Fibroblast of lung (primary cell): ENCODE data around the gene WDR83. TPM values are rescaled to one million over a fixed set of nuclear protein-coding genes. Genes with fewer than 3 reads are reported as not detected.

ENCODE experiments used
- DNase-seq, 2 donors: peaks; one replicate each; pipeline versions ENCODE4 v3.0.0 to v3.0.0-alpha.2; 2010; ENCODE audit warnings: low read depth in 2 of 2
- H2AFZ ChIP-seq: 2 replicates; pipeline ENCODE4 v1.5.1; 2012; ENCODE audit warnings: low read length, control low read depth, inconsistent platforms
- H3K27ac ChIP-seq: 2 replicates; pipeline ENCODE4 v1.5.1; 2011; ENCODE audit warnings: low read length, control low read depth; ENCODE audit not compliant: insufficient read depth
- H3K27me3 ChIP-seq: 2 replicates; pipeline ENCODE4 v1.5.1; 2011; ENCODE audit warnings: mild to moderate bottlenecking, low read length; ENCODE audit not compliant: control insufficient read depth, insufficient read depth
- H3K36me3 ChIP-seq: 2 replicates; pipeline ENCODE4 v1.5.1; 2011; ENCODE audit warnings: low read length; ENCODE audit not compliant: control insufficient read depth, insufficient read depth
- H3K4me1 ChIP-seq: 2 replicates; pipeline ENCODE4 v1.5.1; 2011; ENCODE audit warnings: low read length; ENCODE audit not compliant: control insufficient read depth, insufficient read depth; ENCODE audit errors: extremely low read depth
- H3K4me2 ChIP-seq: 2 replicates; pipeline ENCODE4 v1.5.1; 2011; ENCODE audit warnings: low read length, control low read depth; ENCODE audit not compliant: insufficient read depth; ENCODE audit errors: extremely low read depth
- H3K4me3 ChIP-seq, 4 experiments: fragments of 200-600 bp in 1 of 4; sonication (generic) in 1 of 4; replicated peaks in 1 of 4; 2 replicates each; pipeline ENCODE4 v1.5.1; 2011 to 2016; ENCODE audit warnings: low read length in 4 of 4, low read depth in 3 of 4, mild to moderate bottlenecking in 3 of 4, control low read depth in 2 of 4, inconsistent platforms in 1 of 4, mixed read lengths in 1 of 4; ENCODE audit not compliant: insufficient read depth in 1 of 4; ENCODE audit errors: control extremely low read depth in 1 of 4
- H3K79me2 ChIP-seq: 2 replicates; pipeline ENCODE4 v1.5.1; 2012; ENCODE audit warnings: mild to moderate bottlenecking, low read length, inconsistent platforms; ENCODE audit not compliant: control insufficient read depth, insufficient read depth
- H3K9ac ChIP-seq: 2 replicates; pipeline ENCODE4 v1.5.1; 2011; ENCODE audit warnings: mild to moderate bottlenecking, low read length, control low read depth; ENCODE audit not compliant: insufficient read depth
- H3K9me3 ChIP-seq: 2 replicates; pipeline ENCODE4 v1.5.1; 2012; ENCODE audit warnings: low read depth, low read length; ENCODE audit not compliant: control insufficient read depth, insufficient read depth
- H4K20me1 ChIP-seq: 2 replicates; pipeline ENCODE4 v1.5.1; 2011; ENCODE audit warnings: low read length; ENCODE audit not compliant: control insufficient read depth, insufficient read depth; ENCODE audit errors: extremely low read depth
- EZH2 ChIP-seq: IDR thresholded peaks from 2 replicates; pipeline ENCODE4 v1.5.1; 2012; ENCODE audit warnings: low read length, control low read depth, mild to moderate bottlenecking; ENCODE audit errors: missing control alignments
- polyA plus RNA-seq, 2 donors: library from polyadenylated mRNA; depleted of rRNA in 1 of 2; stranded (reverse) in 1 of 2; unstranded in 1 of 2; fragments of >200 nt; gene quantifications; 2 replicates each; pipeline ENCODE4 v1.2.1, GENCODE V29; 2011 to 2012; ENCODE audit warnings: missing spikeins in 1 of 2
- total RNA-seq: library from RNA; depleted of rRNA; stranded (reverse); fragments of >200 nt; gene quantifications from 2 replicates; pipeline ENCODE4 v1.2.1, GENCODE V29; 2014
- TF ChIP-seq, protein P1 (sequence below), 2 donors: IDR thresholded peaks in 1 of 2; conservative IDR thresholded peaks in 1 of 2; 1 replicate in 1 of 2; 2 replicates in 1 of 2; pipeline ENCODE4 v1.5.1; 2011 to 2012; ENCODE audit warnings: low read length in 2 of 2, control low read depth in 1 of 2, inconsistent platforms in 1 of 2, low read depth in 1 of 2, mild to moderate bottlenecking in 1 of 2

WDR83 gene
- total and polyA plus RNA-seq, 2 donors (not counting 1 experiment from before 2014, with no cell fraction given), result 4.1 to 11.7 TPM

DNA sequence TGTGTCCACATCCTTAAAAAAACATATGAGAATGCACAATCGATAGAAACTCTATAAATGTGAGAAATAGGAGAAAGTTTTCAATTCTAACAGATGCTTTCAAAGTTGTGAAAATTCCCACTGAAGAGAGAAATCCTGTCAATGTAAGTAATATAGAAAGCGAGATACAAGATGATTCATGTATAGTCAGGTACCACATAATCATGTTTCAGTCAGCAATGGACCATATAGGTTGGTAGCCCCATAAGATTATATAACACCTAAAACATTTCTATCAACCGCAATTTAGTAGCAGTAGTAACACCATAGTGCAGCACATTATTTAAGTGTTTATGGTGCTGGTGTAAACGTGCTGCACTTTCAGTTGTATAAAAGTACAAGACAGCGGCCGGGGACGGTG is 37.4 kb upstream of the WDR83 start:
- Histone ChIP-seq H3K36me3 (peaks cover 13% of the 10 kb centered on the region), H3K27me3 (no peaks in the 10 kb centered on the region), H3K79me2 (no peaks in the 10 kb centered on the region), H4K20me1 (no peaks in the 10 kb centered on the region), H3K4me3 (no peak overlapping the region), H3K4me2 (no peak overlapping the region), H3K9ac (no peak overlapping the region), H3K27ac (no peak overlapping the region), H3K4me1 (no peaks in the 10 kb centered on the region), H3K9me3 (peaks cover 6% of the 10 kb centered on the region), H2AFZ (no peak overlapping the region)
- DNase-seq, result no peak
- TF ChIP-seq, protein P1, sequence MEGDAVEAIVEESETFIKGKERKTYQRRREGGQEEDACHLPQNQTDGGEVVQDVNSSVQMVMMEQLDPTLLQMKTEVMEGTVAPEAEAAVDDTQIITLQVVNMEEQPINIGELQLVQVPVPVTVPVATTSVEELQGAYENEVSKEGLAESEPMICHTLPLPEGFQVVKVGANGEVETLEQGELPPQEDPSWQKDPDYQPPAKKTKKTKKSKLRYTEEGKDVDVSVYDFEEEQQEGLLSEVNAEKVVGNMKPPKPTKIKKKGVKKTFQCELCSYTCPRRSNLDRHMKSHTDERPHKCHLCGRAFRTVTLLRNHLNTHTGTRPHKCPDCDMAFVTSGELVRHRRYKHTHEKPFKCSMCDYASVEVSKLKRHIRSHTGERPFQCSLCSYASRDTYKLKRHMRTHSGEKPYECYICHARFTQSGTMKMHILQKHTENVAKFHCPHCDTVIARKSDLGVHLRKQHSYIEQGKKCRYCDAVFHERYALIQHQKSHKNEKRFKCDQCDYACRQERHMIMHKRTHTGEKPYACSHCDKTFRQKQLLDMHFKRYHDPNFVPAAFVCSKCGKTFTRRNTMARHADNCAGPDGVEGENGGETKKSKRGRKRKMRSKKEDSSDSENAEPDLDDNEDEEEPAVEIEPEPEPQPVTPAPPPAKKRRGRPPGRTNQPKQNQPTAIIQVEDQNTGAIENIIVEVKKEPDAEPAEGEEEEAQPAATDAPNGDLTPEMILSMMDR (conservative IDR thresholded peaks at IDR 0.05 in 1 of 2, IDR thresholded peaks at IDR 0.05 in 1 of 2; ENCODE audit: low read depth in 1 of 2, low read length in 2 of 2), result no peak
- no peak for TF ChIP-seq EZH2

- Histone ChIP-seq H3K36me3 (no peaks in the 10 kb centered on the region), H3K4me3 (no peak overlapping the region), H3K27me3 (no peaks in the 10 kb centered on the region), H3K9ac (no peak overlapping the region), H3K4me2 (no peak overlapping the region), H4K20me1 (no peaks in the 10 kb centered on the region), H3K27ac (no peak overlapping the region), H2AFZ (no peak overlapping the region), H3K9me3 (no peaks in the 10 kb centered on the region), H3K79me2 (no peaks in the 10 kb centered on the region), H3K4me1 (no peaks in the 10 kb centered on the region)
- TF ChIP-seq, protein P1 (conservative IDR thresholded peaks at IDR 0.05 in 1 of 2, IDR thresholded peaks at IDR 0.05 in 1 of 2; ENCODE audit: low read depth in 1 of 2, low read length in 2 of 2), result no peak
- no peak for TF ChIP-seq EZH2
- no peak for DNase-seq
Measured at GRCh38 chr19:12636631-12637030, 30.0 kb upstream of the WDR83 start.

DNA sequence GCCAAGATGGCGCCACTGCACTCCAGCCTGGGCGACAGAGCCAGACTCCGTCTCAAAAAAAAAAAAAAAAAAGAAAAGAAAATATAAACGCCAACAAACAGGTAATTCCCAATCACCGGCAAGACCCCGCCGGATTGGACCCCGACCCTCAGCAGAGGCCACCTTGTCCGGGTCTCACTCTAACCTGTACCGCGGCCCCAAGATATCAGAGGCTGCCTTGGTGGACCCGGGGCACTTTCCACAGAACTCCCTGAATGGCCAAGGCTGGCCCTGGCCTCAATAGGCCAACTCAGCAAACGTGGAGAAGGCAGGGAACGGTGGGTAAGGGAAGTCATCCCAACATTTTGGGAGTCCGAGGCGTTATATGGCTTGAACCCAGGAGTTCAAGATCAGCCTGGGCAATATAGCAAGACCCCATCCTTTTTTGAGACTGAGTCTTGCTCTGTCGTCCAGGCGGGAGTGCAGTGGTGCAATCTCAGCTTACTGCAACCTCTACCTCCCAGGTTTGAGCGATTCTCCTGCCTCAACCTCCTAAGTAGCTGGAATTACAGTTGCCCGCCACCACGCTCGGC is 27.9 kb upstream of the WDR83 start:
- Histone ChIP-seq H3K4me1 (no peaks in the 10 kb centered on the region), H3K27ac (no peak overlapping the region), H3K79me2 (no peaks in the 10 kb centered on the region), H3K4me3 (no peak overlapping the region), H3K9me3 (no peaks in the 10 kb centered on the region), H2AFZ (no peak overlapping the region), H3K36me3 (no peaks in the 10 kb centered on the region), H3K27me3 (no peaks in the 10 kb centered on the region), H4K20me1 (no peaks in the 10 kb centered on the region), H3K9ac (no peak overlapping the region), H3K4me2 (no peak overlapping the region)
- DNase-seq, result no peak
- TF ChIP-seq EZH2, result no peak
- TF ChIP-seq, protein P1 (conservative IDR thresholded peaks at IDR 0.05 in 1 of 2, IDR thresholded peaks at IDR 0.05 in 1 of 2; ENCODE audit: low read depth in 1 of 2, low read length in 2 of 2), result no peak
